H1 (cell line): ENCODE data around the gene FAM83G. TPM values are rescaled to one million over a fixed set of nuclear protein-coding genes. Genes with fewer than 3 reads are reported as not detected.
A peak's percentile ranks its signal among the peaks of the same experiment; 100 is the strongest.

Source experiments
- CTCF ChIA-PET: fragments of 300-600 bp; sonication (Branson Sonifier 250); formaldehyde crosslinking; loops from one replicate; lab custom pipeline; 2021; ENCODE audit not compliant: partially characterized antibody; lab: Charles Lee
- POLR2A ChIA-PET: fragments of 300-600 bp; sonication (Branson Sonifier 250); formaldehyde crosslinking; loops from one replicate; lab custom pipeline; 2021; ENCODE audit warnings: inconsistent platforms; ENCODE audit not compliant: partially characterized antibody; lab: Charles Lee
- DNase-seq, 2 experiments: peaks; one replicate each; pipeline versions ENCODE4 v3.0.0 to v3.0.0-alpha.2; 2010 to 2022; ENCODE audit warnings: low spot score in 2 of 2, low read depth in 1 of 2, mixed read lengths in 1 of 2
- FAIRE-seq: peaks from 2 replicates; lab custom pipeline; 2011; peaks lifted over from hg19 to GRCh38; lab: Jason Lieb, UNC
- H2AFZ ChIP-seq: 2 replicates; pipeline ENCODE4 v1.8.1; 2012; ENCODE audit warnings: low read length, inconsistent platforms
- H2AK5ac ChIP-seq: 2 replicates; pipeline ENCODE4 v1.6.1; 2013; ENCODE audit warnings: low read depth, low read length
- H2BK120ac ChIP-seq: replicated peaks from 2 replicates; pipeline ENCODE3; 2013; ENCODE audit warnings: low read depth, low read length, inconsistent platforms
- H2BK12ac ChIP-seq: 2 replicates; pipeline ENCODE4 v1.6.1; 2013; ENCODE audit warnings: low read depth, low read length
- H2BK15ac ChIP-seq: 2 replicates; pipeline ENCODE4 v1.6.1; 2013; ENCODE audit warnings: low read length
- H2BK20ac ChIP-seq: 2 replicates; pipeline ENCODE4 v1.6.1; 2013; ENCODE audit warnings: low read length
- H2BK5ac ChIP-seq: 2 replicates; pipeline ENCODE4 v1.6.1; 2013; ENCODE audit warnings: low read depth, low read length
- H3K14ac ChIP-seq: 2 replicates; pipeline ENCODE4 v1.6.1; 2013; ENCODE audit warnings: inconsistent platforms; ENCODE audit not compliant: insufficient read length
- H3K18ac ChIP-seq: 2 replicates; pipeline ENCODE4 v1.6.1; 2013; ENCODE audit warnings: low read length; ENCODE audit errors: extremely low read depth
- H3K23ac ChIP-seq: 2 replicates; pipeline ENCODE4 v1.6.1; 2013; ENCODE audit warnings: inconsistent platforms; ENCODE audit not compliant: insufficient read length
- H3K23me2 ChIP-seq: 2 replicates; pipeline ENCODE4 v1.6.1; 2013; ENCODE audit warnings: low read depth, low read length
- H3K27ac ChIP-seq: 2 replicates; pipeline ENCODE4 v1.6.1; 2011; ENCODE audit warnings: low read depth, low read length, inconsistent platforms
- H3K27me3 ChIP-seq, 4 experiments: replicated peaks in 1 of 4; 1 replicate in 1 of 4; 2 replicates in 3 of 4; pipeline versions ENCODE4 v1.6.1 to v1.8.1; 2011 to 2013; ENCODE audit warnings: low read length in 3 of 4, mild to moderate bottlenecking in 3 of 4, inconsistent platforms in 2 of 4, mixed read lengths in 2 of 4, moderate library complexity in 1 of 4; ENCODE audit not compliant: control insufficient read depth in 3 of 4, insufficient read depth in 3 of 4; ENCODE audit errors: extremely low read depth in 1 of 4
- H3K36me3 ChIP-seq, 4 experiments: 2 replicates each; pipeline versions ENCODE4 v1.6.1 to v1.8.1; 2011 to 2013; ENCODE audit warnings: mild to moderate bottlenecking in 4 of 4, low read length in 3 of 4, moderate library complexity in 2 of 4, control low read depth in 1 of 4, inconsistent platforms in 1 of 4; ENCODE audit not compliant: insufficient read depth in 4 of 4, control insufficient read depth in 2 of 4
- H3K4ac ChIP-seq: replicated peaks from 2 replicates; pipeline ENCODE3; 2013; ENCODE audit warnings: low read length, low read depth, mixed read lengths, inconsistent platforms; ENCODE audit not compliant: insufficient read length
- H3K4me1 ChIP-seq, 4 experiments: replicated peaks in 1 of 4; 1 replicate in 1 of 4; 2 replicates in 3 of 4; pipeline versions ENCODE4 v1.6.1 to v1.8.1; 2011 to 2013; ENCODE audit warnings: low read length in 3 of 4, inconsistent platforms in 2 of 4, mixed read lengths in 1 of 4; ENCODE audit not compliant: insufficient read depth in 4 of 4, control insufficient read depth in 3 of 4
- H3K4me2 ChIP-seq, 2 experiments: 2 replicates each; pipeline versions ENCODE4 v1.6.1 to v1.8.1; 2011 to 2013; ENCODE audit warnings: low read depth in 2 of 2, low read length in 2 of 2, control low read depth in 1 of 2, inconsistent platforms in 1 of 2, mild to moderate bottlenecking in 1 of 2; ENCODE audit not compliant: insufficient read depth in 1 of 2
- H3K4me3 ChIP-seq, 4 experiments: fragments of 200-600, 300-600 bp in 1 of 4; sonication (generic), shearing (Covaris generic), sonication (Bioruptor Twin) in 1 of 4; 2 replicates each; pipeline versions ENCODE4 v1.5.1 to v1.8.1; 2011 to 2016; ENCODE audit warnings: low read length in 4 of 4, low read depth in 3 of 4, control low read depth in 2 of 4, inconsistent platforms in 2 of 4, mild to moderate bottlenecking in 2 of 4, mixed read lengths in 1 of 4, moderate library complexity in 1 of 4; ENCODE audit not compliant: insufficient read depth in 2 of 4; ENCODE audit errors: extremely low read depth in 1 of 4
- H3K56ac ChIP-seq: replicated peaks from 2 replicates; pipeline ENCODE3; 2013; ENCODE audit warnings: low read depth, mild to moderate bottlenecking, mixed read lengths, low read length, inconsistent platforms; ENCODE audit not compliant: insufficient read length
- H3K79me1 ChIP-seq: 2 replicates; pipeline ENCODE4 v1.6.1; 2013; ENCODE audit warnings: low read depth, low read length, control low read depth
- H3K79me2 ChIP-seq, 2 experiments: 2 replicates each; pipeline versions ENCODE4 v1.6.1 to v1.8.1; 2012 to 2013; ENCODE audit warnings: low read length in 2 of 2, mild to moderate bottlenecking in 2 of 2, inconsistent platforms in 1 of 2; ENCODE audit not compliant: insufficient read depth in 2 of 2, control insufficient read depth in 1 of 2
- H3K9ac ChIP-seq, 4 experiments: replicated peaks in 1 of 4; 1 replicate in 1 of 4; 2 replicates in 3 of 4; pipeline versions ENCODE4 v1.6.1 to v1.8.1; 2011 to 2013; ENCODE audit warnings: low read depth in 3 of 4, low read length in 3 of 4, control low read depth in 2 of 4, mild to moderate bottlenecking in 2 of 4, moderate library complexity in 2 of 4, inconsistent platforms in 1 of 4; ENCODE audit errors: extremely low read depth in 1 of 4
- H3K9me3 ChIP-seq, 2 experiments: 2 replicates each; pipeline versions ENCODE4 v1.6.1 to v1.8.1; 2012 to 2013; ENCODE audit warnings: mild to moderate bottlenecking in 2 of 2, moderate library complexity in 2 of 2, control low read depth in 1 of 2, inconsistent platforms in 1 of 2, low read depth in 1 of 2, low read length in 1 of 2, mixed read lengths in 1 of 2; ENCODE audit not compliant: insufficient read depth in 2 of 2
- H4K20me1 ChIP-seq, 2 experiments: replicated peaks in 1 of 2; 2 replicates each; pipeline versions ENCODE3 to v1.8.1; 2011 to 2013; ENCODE audit warnings: inconsistent platforms in 2 of 2, low read length in 2 of 2, mild to moderate bottlenecking in 1 of 2; ENCODE audit not compliant: insufficient read depth in 2 of 2, control insufficient read depth in 1 of 2
- H4K5ac ChIP-seq: 2 replicates; pipeline ENCODE4 v1.6.1; 2013; ENCODE audit warnings: low read length, low read depth, mixed read lengths, inconsistent platforms; ENCODE audit not compliant: insufficient read length
- H4K8ac ChIP-seq: 2 replicates; pipeline ENCODE4 v1.8.0; 2013; ENCODE audit warnings: mild to moderate bottlenecking, moderate library complexity, low read length, inconsistent platforms; ENCODE audit not compliant: insufficient read depth; ENCODE audit errors: extremely low read depth
- H4K91ac ChIP-seq: replicated peaks from 2 replicates; pipeline ENCODE3; 2013; ENCODE audit warnings: low read length, mixed read lengths, inconsistent platforms; ENCODE audit not compliant: insufficient read length
- BACH1 ChIP-seq: IDR thresholded peaks from 2 replicates; pipeline ENCODE4 v1.6.1; 2012; ENCODE audit warnings: low read length, improper control_type of control experiment
- HDAC2 ChIP-seq, 2 experiments: fragments of 300-600 bp in 1 of 2; sonication (generic) in 1 of 2; IDR thresholded peaks; 2 replicates each; pipeline ENCODE4 v1.6.1; 2011 to 2012; ENCODE audit warnings: low read depth in 2 of 2, low read length in 2 of 2, mild to moderate bottlenecking in 2 of 2, moderate library complexity in 2 of 2, borderline replicate concordance in 1 of 2, inconsistent platforms in 1 of 2
- MAFK ChIP-seq: IDR thresholded peaks from 2 replicates; pipeline ENCODE4 v1.6.1; 2012; ENCODE audit warnings: low read depth, mild to moderate bottlenecking, improper control_type of control experiment, low read length
- RFX5 ChIP-seq: IDR thresholded peaks from 2 replicates; pipeline ENCODE4 v1.6.1; 2011; ENCODE audit warnings: low read depth, low read length, improper control_type of control experiment, borderline replicate concordance
- RNF2 ChIP-seq: fragments of 200-900, 300-1000 bp; sonication (generic); IDR thresholded peaks from 2 replicates; pipeline ENCODE4 v1.7.1; 2016; ENCODE audit warnings: borderline replicate concordance, low read depth, mild to moderate bottlenecking, antibody characterized with exemption, low read length; ENCODE audit not compliant: poor library complexity, severe bottlenecking; ENCODE audit errors: missing control alignments
- SAP30 ChIP-seq: fragments of 300-600 bp; sonication (generic); IDR thresholded peaks from 2 replicates; pipeline ENCODE4 v1.7.1; 2012; ENCODE audit warnings: low read length, moderate library complexity, mild to moderate bottlenecking, inconsistent platforms; ENCODE audit not compliant: insufficient read depth, insufficient replicate concordance
- SIN3A ChIP-seq, 2 experiments: IDR thresholded peaks in 1 of 2; conservative IDR thresholded peaks in 1 of 2; 2 replicates each; pipeline ENCODE4 v1.6.1; 2011 to 2012; ENCODE audit warnings: low read length in 2 of 2, improper control_type of control experiment in 1 of 2, low read depth in 1 of 2, mild to moderate bottlenecking in 1 of 2
- SIRT6 ChIP-seq: IDR thresholded peaks from one replicate; pipeline ENCODE4 v1.7.1; 2012; ENCODE audit warnings: low read length, inconsistent platforms
- SRF ChIP-seq: IDR thresholded peaks from 2 replicates; pipeline ENCODE4 v1.6.1; 2011; ENCODE audit warnings: mild to moderate bottlenecking, low read depth, low read length, moderate library complexity
- TAF1 ChIP-seq: IDR thresholded peaks from 2 replicates; pipeline ENCODE4 v1.6.1; 2011; ENCODE audit warnings: mild to moderate bottlenecking, low read depth, low read length
- TBP ChIP-seq: IDR thresholded peaks from 2 replicates; pipeline ENCODE4 v1.6.1; 2011; ENCODE audit warnings: low read depth, low read length, improper control_type of control experiment
- WGBS, 2 experiments: shearing (Covaris generic) in 1 of 2; methylation state at CpG; one replicate each; pipeline versions ENCODE4 v1.1.6 to v1.1.7; 2013 to 2015; ENCODE audit warnings: low lambda C conversion rate in 2 of 2, mixed read lengths in 2 of 2, inconsistent platforms in 1 of 2, low coverage in 1 of 2, missing lambda C conversion rate in 1 of 2; ENCODE audit not compliant: insufficient replicate concordance in 2 of 2, insufficient coverage in 1 of 2, insufficient read length in 1 of 2; ENCODE audit errors: extremely low coverage in 1 of 2, missing lambda C conversion rate in 1 of 2; 5-methylcytosine and 5-hydroxymethylcytosine counted together
- polyA plus RNA-seq, 7 experiments: library from polyadenylated mRNA; depleted of rRNA in 3 of 7; stranded (reverse) in 5 of 7; unstranded in 2 of 7; fragments of >200 nt in 5 of 7; fragments of 200-250 nt in 2 of 7; gene quantifications; 1 replicate in 5 of 7; 2 replicates in 1 of 7; 4 replicates in 1 of 7; pipeline versions ENCODE4 v1.2.1 to v1.2.3, GENCODE V29; 2011 to 2013; ENCODE audit warnings: missing spikeins in 2 of 7, mixed read lengths in 2 of 7
- total RNA-seq: library from RNA; stranded (reverse); fragmentation: NEBNext Ultra II Directional; extraction: Animal tissue kit (Norgen Biotek cat#: 25700); gene quantifications from 2 replicates; pipeline ENCODE4 v1.2.1, GENCODE V29; 2021

The FAM83G gene
- total and polyA plus RNA-seq, 2 of the 8 experiments (the other 6 are each of a cell fraction or from before 2014, with no cell fraction given) = 15.4 to 29.0 TPM

GRCh38 chr17:19001907-19002590 is 2.5 kb downstream of the FAM83G start:
- ChIA-PET CTCF (interaction anchor here (1.0 to 3.3 kb wide), 3 partner anchors 21 to 41 kb away, joined by 4 to 16 read pairs (median 4); no protein-coding TSS in a partner anchor), POLR2A (interaction anchor here (0.8 to 4.1 kb wide), 6 partner anchors 8 to 43 kb away, joined by 3 to 21 read pairs (median 6); no protein-coding TSS in a partner anchor)
- H2BK20ac ChIP-seq = no peak overlapping the region
- H3K79me1 ChIP-seq = peaks cover 42% of the 10 kb centered on the region
- FAIRE-seq (no peak), DNase-seq (no peak)
- peaks cover 0 to 6% of the 10 kb centered on the region in 2 experiments; a peak in 2 of 4 replicates for H3K9me3 ChIP-seq
- peaks cover 5 to 62% of the 10 kb centered on the region in 2 experiments; a peak in 3 of 4 replicates for H3K79me2 ChIP-seq
- H2BK15ac ChIP-seq = no peak overlapping the region
- H3K27ac ChIP-seq = no peak overlapping the region
- WGBS, 2 experiments = 87% methylated on average over 7 of the region's 7 CpGs; no CpG with 5 or more reads in 1 of the 2 experiments
- peak overlapping the region; percentile 86 to 97; a peak in 3 of 4 replicates for H3K4me2 ChIP-seq
- H4K91ac ChIP-seq = no peak overlapping the region
- peaks cover 10% of the 10 kb centered on the region for H3K23me2 ChIP-seq
- H4K5ac ChIP-seq = no peak overlapping the region
- H3K36me3 ChIP-seq = peaks cover 4 to 34% (median 6%) of the 10 kb centered on the region in 4 experiments; a peak in 6 of 8 replicates
- no peak overlapping the region for H2BK5ac ChIP-seq
- H3K4me3 ChIP-seq = peak overlapping the region in 2 of 4 experiments; percentile 54 to 92; a peak in 2 of 8 replicates
- no peak overlapping the region for H2BK12ac ChIP-seq
- no peak overlapping the region for H3K23ac ChIP-seq
- H2AFZ ChIP-seq = no peak overlapping the region
- no peak overlapping the region for H2AK5ac ChIP-seq
- H3K4ac ChIP-seq = no peak overlapping the region
- no peak overlapping the region for H2BK120ac ChIP-seq
- no peak overlapping the region for H3K56ac ChIP-seq
- peaks cover 0 to 23% (median 18%) of the 10 kb centered on the region in 4 experiments; a peak in 6 of 7 replicates for H3K4me1 ChIP-seq
- no peak overlapping the region for H3K9ac ChIP-seq
- no peak overlapping the region for H3K18ac ChIP-seq
- H3K27me3 ChIP-seq = no peaks in the 10 kb centered on the region
- H4K8ac ChIP-seq = no peak overlapping the region
- no peak overlapping the region for H3K14ac ChIP-seq
- peaks cover 18 to 30% of the 10 kb centered on the region in 2 experiments for H4K20me1 ChIP-seq
- TF ChIP-seq HDAC2 (IDR thresholded peaks at IDR 0.05; ENCODE audit: borderline replicate concordance in 1 of 2, low read depth in 2 of 2, low read length in 2 of 2) (no peak), SIN3A (conservative IDR thresholded peaks at IDR 0.05 in 1 of 2, IDR thresholded peaks at IDR 0.05 in 1 of 2; ENCODE audit: low read depth in 1 of 2, low read length in 2 of 2) (no peak), SIRT6 (no peak), TAF1 (no peak), RFX5 (no peak), MAFK (no peak), BACH1 (no peak), TBP (no peak), SRF (no peak), RNF2 (no peak), SAP30 (no peak)
